Peyer's patch (tissue), 4 donors: Measurements from ENCODE around the gene KCND2.

Source experiments
- POLR2A ChIP-seq, 2 donors: fragments of 450-650 bp; IDR thresholded peaks; one replicate each; pipeline ENCODE4 v1.5.1; 2017; ENCODE audit warnings: antibody characterized with exemption in 2 of 2, mild to moderate bottlenecking in 2 of 2, moderate library complexity in 2 of 2
- TF ChIP-seq, protein P1 (sequence below), 6 experiments: fragments of 450-650 bp in 4 of 6; fragments of 200-600 bp in 2 of 6; sonication (generic) in 1 of 6; IDR thresholded peaks; one replicate each; pipeline ENCODE4 v1.5.1; 2017 to 2019; ENCODE audit warnings: antibody characterized with exemption in 6 of 6, mild to moderate bottlenecking in 3 of 6, moderate library complexity in 1 of 6

DNA sequence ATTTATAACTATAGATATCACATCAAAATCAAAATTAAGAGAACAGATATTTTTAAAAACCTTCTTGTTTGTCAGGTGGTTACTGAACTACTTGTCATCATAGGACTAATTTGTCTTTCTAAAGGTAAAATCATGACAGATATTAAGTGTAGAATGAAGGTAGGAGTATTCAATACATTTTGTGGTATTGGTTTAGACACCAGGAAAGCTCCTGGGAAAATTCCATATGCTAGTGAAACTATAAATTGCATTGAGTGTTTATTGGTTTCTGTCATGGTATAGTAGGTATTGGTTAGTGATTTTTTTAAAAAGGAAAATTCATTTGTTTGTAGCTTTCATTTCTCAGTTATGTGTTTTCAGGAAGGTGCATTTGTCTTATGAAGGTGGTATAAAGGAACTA is 132.7 kb downstream of the KCND2 start:
- TF ChIP-seq, protein P1, sequence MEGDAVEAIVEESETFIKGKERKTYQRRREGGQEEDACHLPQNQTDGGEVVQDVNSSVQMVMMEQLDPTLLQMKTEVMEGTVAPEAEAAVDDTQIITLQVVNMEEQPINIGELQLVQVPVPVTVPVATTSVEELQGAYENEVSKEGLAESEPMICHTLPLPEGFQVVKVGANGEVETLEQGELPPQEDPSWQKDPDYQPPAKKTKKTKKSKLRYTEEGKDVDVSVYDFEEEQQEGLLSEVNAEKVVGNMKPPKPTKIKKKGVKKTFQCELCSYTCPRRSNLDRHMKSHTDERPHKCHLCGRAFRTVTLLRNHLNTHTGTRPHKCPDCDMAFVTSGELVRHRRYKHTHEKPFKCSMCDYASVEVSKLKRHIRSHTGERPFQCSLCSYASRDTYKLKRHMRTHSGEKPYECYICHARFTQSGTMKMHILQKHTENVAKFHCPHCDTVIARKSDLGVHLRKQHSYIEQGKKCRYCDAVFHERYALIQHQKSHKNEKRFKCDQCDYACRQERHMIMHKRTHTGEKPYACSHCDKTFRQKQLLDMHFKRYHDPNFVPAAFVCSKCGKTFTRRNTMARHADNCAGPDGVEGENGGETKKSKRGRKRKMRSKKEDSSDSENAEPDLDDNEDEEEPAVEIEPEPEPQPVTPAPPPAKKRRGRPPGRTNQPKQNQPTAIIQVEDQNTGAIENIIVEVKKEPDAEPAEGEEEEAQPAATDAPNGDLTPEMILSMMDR (IDR thresholded peaks at IDR 0.05) = no peak
- no peak for TF ChIP-seq POLR2A (IDR thresholded peaks at IDR 0.05)
